ENCODE data around the gene RBBP5.

Gene RBBP5

GRCh38 chr1:205069371-205070125 lies 52.2 kb downstream of the RBBP5 start:
- no peak for TF ChIP-seq TEAD4 (IDR thresholded peaks at IDR 0.05)
- no peak for TF ChIP-seq CREB1 (IDR thresholded peaks at IDR 0.05; ENCODE audit: low read depth)
- TF ChIP-seq EGR1 (IDR thresholded peaks at IDR 0.05) = no peak
- TF ChIP-seq EP300 (IDR thresholded peaks at IDR 0.05; ENCODE audit: borderline replicate concordance) = no peak
- no peak for TF ChIP-seq ZBTB7A (IDR thresholded peaks at IDR 0.05; ENCODE audit: low read depth)

- no peak for TF ChIP-seq CEBPB (IDR thresholded peaks at IDR 0.05)
- no peak for TF ChIP-seq ZBTB7A (IDR thresholded peaks at IDR 0.05; ENCODE audit: low read depth)
- no peak for TF ChIP-seq EP300 (IDR thresholded peaks at IDR 0.05; ENCODE audit: borderline replicate concordance)
- TF ChIP-seq RAD21 (IDR thresholded peaks at IDR 0.05; ENCODE audit: low read depth) = no peak
- TF ChIP-seq FOXM1 (IDR thresholded peaks at IDR 0.05; ENCODE audit: borderline replicate concordance, low read depth) = no peak
Measured at GRCh38 chr1:205068457-205069040, 53.2 kb downstream of the RBBP5 start.

GRCh38 chr1:205068001-205068400 lies 53.8 kb downstream of the RBBP5 start:
- TF ChIP-seq USF1 (IDR thresholded peaks at IDR 0.05) (no peak), TEAD4 (IDR thresholded peaks at IDR 0.05) (no peak), CREB1 (IDR thresholded peaks at IDR 0.05; ENCODE audit: low read depth) (no peak), CEBPB (IDR thresholded peaks at IDR 0.05) (no peak), REST (IDR thresholded peaks at IDR 0.05; ENCODE audit: low read depth) (no peak), RAD21 (IDR thresholded peaks at IDR 0.05; ENCODE audit: low read depth) (no peak), YY1 (IDR thresholded peaks at IDR 0.05; ENCODE audit: low read depth) (no peak), ZBTB7A (IDR thresholded peaks at IDR 0.05; ENCODE audit: low read depth) (no peak), EGR1 (IDR thresholded peaks at IDR 0.05) (no peak), FOXM1 (IDR thresholded peaks at IDR 0.05; ENCODE audit: borderline replicate concordance, low read depth) (no peak)

- TF ChIP-seq FOXM1 (IDR thresholded peaks at IDR 0.05; ENCODE audit: borderline replicate concordance, low read depth) (no peak), EGR1 (IDR thresholded peaks at IDR 0.05) (no peak), REST (IDR thresholded peaks at IDR 0.05; ENCODE audit: low read depth) (no peak), TCF12 (IDR thresholded peaks at IDR 0.05; ENCODE audit: low read depth) (no peak), ZBTB7A (IDR thresholded peaks at IDR 0.05; ENCODE audit: low read depth) (no peak), MAX (IDR thresholded peaks at IDR 0.05) (no peak), CREB1 (IDR thresholded peaks at IDR 0.05; ENCODE audit: low read depth) (no peak), CEBPB (IDR thresholded peaks at IDR 0.05) (no peak), EP300 (IDR thresholded peaks at IDR 0.05; ENCODE audit: borderline replicate concordance) (no peak), USF1 (IDR thresholded peaks at IDR 0.05) (no peak), TAF1 (IDR thresholded peaks at IDR 0.05; ENCODE audit: low read depth) (no peak), YY1 (IDR thresholded peaks at IDR 0.05; ENCODE audit: low read depth) (no peak), NFIC (IDR thresholded peaks at IDR 0.05) (no peak), RAD21 (IDR thresholded peaks at IDR 0.05; ENCODE audit: low read depth) (no peak), TEAD4 (IDR thresholded peaks at IDR 0.05) (no peak)
Measured at GRCh38 chr1:205067031-205067430, 54.7 kb downstream of the RBBP5 start.

GRCh38 chr1:205066141-205066818 lies 55.5 kb downstream of the RBBP5 start:
- TF ChIP-seq RAD21 (IDR thresholded peaks at IDR 0.05; ENCODE audit: low read depth) (peak; percentile 42), EGR1 (IDR thresholded peaks at IDR 0.05) (no peak), ZBTB7A (IDR thresholded peaks at IDR 0.05; ENCODE audit: low read depth) (no peak), EP300 (IDR thresholded peaks at IDR 0.05; ENCODE audit: borderline replicate concordance) (no peak)

GRCh38 chr1:205065666-205066065 lies 56.1 kb downstream of the RBBP5 start:
- TF ChIP-seq FOXM1 (IDR thresholded peaks at IDR 0.05; ENCODE audit: borderline replicate concordance, low read depth) (no peak), NFIC (IDR thresholded peaks at IDR 0.05) (no peak), MAX (IDR thresholded peaks at IDR 0.05) (no peak), EP300 (IDR thresholded peaks at IDR 0.05; ENCODE audit: borderline replicate concordance) (no peak), CEBPB (IDR thresholded peaks at IDR 0.05) (no peak), USF1 (IDR thresholded peaks at IDR 0.05) (no peak), TEAD4 (IDR thresholded peaks at IDR 0.05) (no peak), YY1 (IDR thresholded peaks at IDR 0.05; ENCODE audit: low read depth) (no peak), EGR1 (IDR thresholded peaks at IDR 0.05) (no peak)
